Thyroid gland (tissue), 4 donors: ENCODE results near the gene MLLT1.
A peak's percentile ranks its signal among the peaks of the same experiment; 100 is the strongest.

Experiments used
- POLR2A ChIP-seq, 2 donors: fragments of 450-650 bp; IDR thresholded peaks; one replicate each; pipeline ENCODE4 v1.6.1; 2017; ENCODE audit warnings: antibody characterized with exemption in 2 of 2, mild to moderate bottlenecking in 2 of 2, moderate library complexity in 1 of 2
- TF ChIP-seq, protein P1 (sequence below), 6 experiments: fragments of 200-600 bp in 3 of 6; fragments of 450-650 bp in 3 of 6; sonication (generic) in 3 of 6; IDR thresholded peaks; one replicate each; pipeline ENCODE4 v1.5.1; 2016 to 2019; ENCODE audit warnings: antibody characterized with exemption in 6 of 6, mild to moderate bottlenecking in 2 of 6, inconsistent platforms in 1 of 6, moderate library complexity in 1 of 6

DNA sequence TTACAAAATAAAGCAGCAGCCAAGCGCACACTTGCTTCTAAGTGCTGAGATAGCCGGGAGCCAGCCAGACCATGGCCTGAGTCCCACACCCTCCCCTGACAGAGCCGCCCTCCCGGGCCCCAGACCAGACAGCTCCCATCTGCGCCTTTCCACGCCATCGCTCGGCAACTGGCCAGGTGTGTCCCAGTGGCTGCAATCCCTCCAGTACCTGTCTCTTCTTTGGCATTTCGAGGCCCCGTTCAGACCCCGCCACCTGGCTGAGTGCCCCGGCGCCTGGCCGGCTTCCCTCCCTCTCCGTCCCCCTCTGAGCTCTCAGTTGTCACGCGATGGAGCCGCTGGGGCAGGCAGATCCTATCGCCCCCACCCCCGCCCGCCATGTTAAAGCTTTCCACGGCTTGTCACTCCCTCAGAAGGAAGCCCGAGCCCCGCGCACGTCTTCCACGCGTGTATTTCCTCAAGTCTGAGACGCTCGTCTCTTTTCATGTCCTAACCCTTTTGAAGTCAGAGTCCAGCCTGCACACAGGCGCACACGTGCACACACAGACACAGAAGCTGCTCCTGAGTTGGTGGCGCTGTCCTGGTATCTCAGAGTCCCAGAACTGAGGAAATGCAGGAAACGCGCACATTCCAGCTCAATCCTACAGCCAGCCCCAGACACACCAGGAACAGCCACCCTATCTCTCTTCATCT is 7.9 kb downstream of the MLLT1 start:
- TF ChIP-seq, protein P1, sequence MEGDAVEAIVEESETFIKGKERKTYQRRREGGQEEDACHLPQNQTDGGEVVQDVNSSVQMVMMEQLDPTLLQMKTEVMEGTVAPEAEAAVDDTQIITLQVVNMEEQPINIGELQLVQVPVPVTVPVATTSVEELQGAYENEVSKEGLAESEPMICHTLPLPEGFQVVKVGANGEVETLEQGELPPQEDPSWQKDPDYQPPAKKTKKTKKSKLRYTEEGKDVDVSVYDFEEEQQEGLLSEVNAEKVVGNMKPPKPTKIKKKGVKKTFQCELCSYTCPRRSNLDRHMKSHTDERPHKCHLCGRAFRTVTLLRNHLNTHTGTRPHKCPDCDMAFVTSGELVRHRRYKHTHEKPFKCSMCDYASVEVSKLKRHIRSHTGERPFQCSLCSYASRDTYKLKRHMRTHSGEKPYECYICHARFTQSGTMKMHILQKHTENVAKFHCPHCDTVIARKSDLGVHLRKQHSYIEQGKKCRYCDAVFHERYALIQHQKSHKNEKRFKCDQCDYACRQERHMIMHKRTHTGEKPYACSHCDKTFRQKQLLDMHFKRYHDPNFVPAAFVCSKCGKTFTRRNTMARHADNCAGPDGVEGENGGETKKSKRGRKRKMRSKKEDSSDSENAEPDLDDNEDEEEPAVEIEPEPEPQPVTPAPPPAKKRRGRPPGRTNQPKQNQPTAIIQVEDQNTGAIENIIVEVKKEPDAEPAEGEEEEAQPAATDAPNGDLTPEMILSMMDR (IDR thresholded peaks at IDR 0.05) = no peak
- TF ChIP-seq POLR2A (IDR thresholded peaks at IDR 0.05) = peak in 1 of 2 donors; percentile 7
